Adipocyte (in vitro differentiated cells): ENCODE results near the gene DERL2.

Source experiments
- DNase-seq: peaks from one replicate; pipeline ENCODE4 v3.0.0-alpha.2; 2015; ENCODE audit warnings: low read depth
- H3K27me3 ChIP-seq: replicated peaks from 2 replicates; pipeline ENCODE4 v1.7.0; 2013; ENCODE audit warnings: mild to moderate bottlenecking, low read length, moderate library complexity; ENCODE audit not compliant: control insufficient read depth, insufficient read depth
- H3K36me3 ChIP-seq: 2 replicates; pipeline ENCODE4 v1.7.0; 2013; ENCODE audit warnings: low read length, mild to moderate bottlenecking, moderate library complexity; ENCODE audit not compliant: control insufficient read depth, insufficient read depth, severe bottlenecking
- H3K4me1 ChIP-seq: 2 replicates; pipeline ENCODE4 v1.7.0; 2013; ENCODE audit warnings: mild to moderate bottlenecking, low read length, moderate library complexity; ENCODE audit not compliant: control insufficient read depth, insufficient read depth
- H3K4me3 ChIP-seq: 2 replicates; pipeline ENCODE4 v1.7.0; 2013; ENCODE audit warnings: mild to moderate bottlenecking, low read length, moderate library complexity
- H3K9ac ChIP-seq: 2 replicates; pipeline ENCODE4 v1.7.0; 2013; ENCODE audit warnings: mild to moderate bottlenecking, low read length, moderate library complexity
- H3K9me3 ChIP-seq: 2 replicates; pipeline ENCODE4 v1.7.0; 2013; ENCODE audit warnings: mild to moderate bottlenecking, low read length, moderate library complexity; ENCODE audit not compliant: control insufficient read depth

The DERL2 gene

DNA sequence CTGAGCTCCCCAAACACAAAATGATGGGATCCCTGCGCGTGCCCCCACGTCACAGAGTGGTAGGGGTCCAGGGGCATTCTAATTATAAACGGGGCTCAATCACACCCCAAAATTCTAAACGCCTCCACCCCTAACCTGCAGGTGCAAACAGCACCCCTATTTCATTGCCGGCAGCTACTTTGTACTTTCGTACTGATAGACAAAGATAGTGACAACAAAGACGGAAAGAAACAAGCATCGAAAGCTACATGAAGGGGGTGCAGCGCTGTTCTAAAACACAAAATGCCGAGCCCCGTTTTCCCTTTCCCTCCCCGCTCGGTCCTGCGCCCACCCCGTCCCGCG, 14.2 kb upstream of the DERL2 start:
- Histone ChIP-seq H3K27me3 (no peaks in the 10 kb centered on the region), H3K36me3 (peaks cover 5% of the 10 kb centered on the region), H3K4me3 (peak overlapping the region; percentile 76), H3K9ac (peak overlapping the region; percentile 68), H3K4me1 (peaks cover 3% of the 10 kb centered on the region), H3K9me3 (no peaks in the 10 kb centered on the region)
- DNase-seq, result no peak

DNA sequence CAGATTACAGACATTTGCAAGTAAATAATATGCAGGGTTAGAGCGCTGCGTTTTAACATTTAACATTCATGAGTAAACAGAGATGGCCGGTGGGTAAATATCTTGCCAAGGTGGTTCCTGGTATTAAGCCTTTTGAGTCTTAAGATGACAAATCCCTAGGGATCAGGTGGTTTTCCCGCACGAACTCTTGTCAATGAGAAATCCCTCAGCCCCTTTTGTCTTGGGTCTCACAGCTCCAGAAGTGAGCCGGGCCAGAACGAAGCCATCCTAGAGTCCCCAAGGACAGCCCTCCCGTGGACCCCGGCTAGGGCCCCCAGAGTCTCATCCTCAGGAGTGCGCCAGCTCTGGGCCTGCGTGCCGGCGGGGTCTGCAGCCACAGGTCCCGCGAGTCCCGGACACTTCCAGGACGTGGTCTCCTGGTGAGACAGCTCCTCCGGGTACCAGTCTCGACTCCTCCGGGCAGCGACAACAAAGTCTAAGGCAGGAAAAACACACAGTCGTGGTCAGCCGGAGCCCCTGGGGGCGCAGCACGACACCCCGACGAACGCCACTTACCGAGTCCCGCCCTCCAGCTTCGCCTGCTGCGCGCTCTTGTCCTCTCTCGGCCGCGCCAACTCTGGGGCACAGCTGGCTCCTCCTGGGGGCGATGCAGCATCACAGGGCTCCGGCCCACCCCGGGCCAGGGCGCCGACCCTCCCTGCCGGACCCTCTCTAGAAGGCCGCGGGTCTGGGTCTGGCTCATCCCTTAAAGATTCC, 13.7 kb upstream of the DERL2 start:
- peak; percentile 67 for DNase-seq
- Histone ChIP-seq H3K4me3 (peak overlapping the region; percentile 76), H3K9me3 (no peaks in the 10 kb centered on the region), H3K4me1 (peaks cover 3% of the 10 kb centered on the region), H3K36me3 (peaks cover 5% of the 10 kb centered on the region), H3K27me3 (no peaks in the 10 kb centered on the region), H3K9ac (peak overlapping the region; percentile 68)

DNA sequence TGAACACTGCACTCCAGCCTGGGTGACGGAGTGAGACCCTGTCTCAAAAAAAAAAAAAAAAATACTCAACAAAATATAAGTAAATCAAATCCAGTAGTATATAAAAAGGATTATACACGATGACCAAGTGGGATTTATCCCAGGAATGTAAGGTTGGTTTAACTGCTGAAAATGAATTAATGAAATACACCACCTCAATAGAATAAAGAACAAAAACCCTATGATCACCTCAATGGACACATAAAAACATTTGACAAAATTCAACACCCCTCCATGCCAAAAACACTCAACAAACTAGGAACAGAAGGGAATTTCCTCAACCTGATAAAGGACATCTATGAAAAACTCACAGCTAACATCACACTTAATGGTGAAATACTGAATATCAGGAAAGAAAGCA, 7.0 kb upstream of the DERL2 start:
- Histone ChIP-seq H3K9ac (no peak overlapping the region), H3K4me1 (no peaks in the 10 kb centered on the region), H3K36me3 (peaks cover 21% of the 10 kb centered on the region), H3K4me3 (no peak overlapping the region), H3K9me3 (peaks cover 17% of the 10 kb centered on the region), H3K27me3 (no peaks in the 10 kb centered on the region)
- DNase-seq, result no peak

DNA sequence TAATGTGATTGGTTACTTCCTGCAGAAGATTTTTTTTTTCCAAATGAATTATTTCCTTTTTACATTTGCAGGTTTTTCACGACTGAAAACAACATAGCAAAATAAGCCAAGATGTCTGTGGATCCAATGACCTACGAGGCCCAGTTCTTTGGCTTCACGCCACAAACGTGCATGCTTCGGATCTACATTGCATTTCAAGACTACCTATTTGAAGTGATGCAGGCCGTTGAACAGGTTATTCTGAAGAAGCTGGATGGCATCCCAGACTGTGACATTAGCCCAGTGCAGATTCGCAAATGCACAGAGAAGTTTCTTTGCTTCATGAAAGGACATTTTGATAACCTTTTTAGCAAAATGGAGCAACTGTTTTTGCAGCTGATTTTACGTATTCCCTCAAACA, 2.8 kb upstream of the DERL2 start:
- no peak overlapping the region for H3K9ac ChIP-seq
- H3K4me1 ChIP-seq, result peaks cover 13% of the 10 kb centered on the region
- H3K4me3 ChIP-seq, result no peak overlapping the region
- no peak for DNase-seq
- peaks cover 26% of the 10 kb centered on the region for H3K36me3 ChIP-seq
- no peaks in the 10 kb centered on the region for H3K27me3 ChIP-seq
- H3K9me3 ChIP-seq, result peaks cover 13% of the 10 kb centered on the region

DNA sequence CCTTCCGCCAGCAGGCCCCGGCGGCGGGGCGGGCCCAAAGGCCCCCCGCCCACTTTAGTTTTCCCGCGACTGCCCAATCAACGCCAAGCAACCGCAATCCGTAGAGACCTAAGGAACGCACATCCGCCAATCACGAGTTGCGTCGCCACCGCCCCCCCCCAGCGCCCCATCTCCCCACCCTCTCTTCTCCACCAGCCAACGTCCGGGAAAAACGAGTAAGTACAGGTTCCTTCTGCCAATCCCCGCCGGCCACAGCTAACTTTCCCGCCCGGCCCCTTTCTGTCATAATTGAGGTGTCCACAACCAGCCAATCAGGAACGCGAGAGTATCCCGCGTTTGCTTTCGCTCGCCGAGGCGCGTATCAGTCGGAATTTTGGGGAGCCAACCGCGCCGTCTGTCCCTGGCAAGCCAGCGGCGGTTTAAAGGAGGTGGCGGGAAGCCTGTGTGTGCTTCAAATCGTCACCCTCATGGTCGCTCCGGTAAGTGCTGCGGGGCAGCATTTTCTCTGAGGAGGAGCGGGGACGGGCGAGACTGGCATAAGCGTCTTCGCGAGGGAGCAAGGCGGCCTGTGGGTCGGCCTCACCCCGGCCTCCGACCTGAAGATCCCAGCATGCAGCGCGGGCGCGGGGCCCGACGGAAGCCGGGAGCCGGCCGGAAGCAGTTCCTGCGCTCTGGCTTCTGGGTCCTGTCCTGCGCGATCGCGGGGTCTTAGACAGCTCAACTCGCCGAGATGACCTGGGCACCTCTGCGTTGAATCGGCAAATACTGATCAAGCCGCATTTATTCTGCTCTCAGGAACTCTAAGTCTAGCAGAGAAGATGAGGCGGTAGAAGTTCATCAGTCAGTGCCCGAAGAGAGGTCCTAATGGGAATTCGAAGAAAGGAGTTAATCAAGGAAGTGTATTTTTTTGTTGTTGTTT, 487 bp upstream of the DERL2 start, which contains the start of gene MIS12:
TSS of gene MIS12 (plus strand) at position 361 of the 919 bp plus-strand sequence. CDS start 2,297 bp downstream, outside the sequence.
- Histone ChIP-seq H3K36me3 (peaks cover 48% of the 10 kb centered on the region), H3K4me1 (peaks cover 16% of the 10 kb centered on the region), H3K27me3 (no peaks in the 10 kb centered on the region), H3K4me3 (peak within 1 kb of the TSS; percentile 99), H3K9ac (peak within 1 kb of the TSS; percentile 96), H3K9me3 (no peaks in the 10 kb centered on the region)
- DNase-seq, result peak; percentile 100

DNA sequence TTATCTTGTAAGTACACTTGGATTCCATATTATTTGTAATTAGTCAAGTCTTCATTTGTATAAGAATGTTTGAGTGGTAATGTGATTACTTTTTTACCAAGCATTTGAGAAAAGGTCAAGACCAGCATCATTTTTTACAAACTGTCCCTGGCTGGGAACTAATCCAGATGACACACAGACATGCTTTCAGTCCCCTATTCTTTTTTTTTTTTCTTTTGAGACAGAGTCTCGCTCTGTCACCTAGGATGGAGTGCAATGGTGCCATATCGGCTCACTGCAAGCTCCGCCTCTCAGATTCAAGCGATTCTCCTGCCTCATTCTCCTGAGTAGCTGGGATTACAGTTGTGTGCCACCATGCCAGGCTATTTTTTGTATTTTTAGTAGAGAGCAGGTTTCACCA, 4.5 kb downstream of the DERL2 start:
- Histone ChIP-seq H3K4me3 (no peak overlapping the region), H3K36me3 (peaks cover 73% of the 10 kb centered on the region), H3K9ac (no peak overlapping the region), H3K9me3 (peaks cover 6% of the 10 kb centered on the region), H3K4me1 (peaks cover 8% of the 10 kb centered on the region), H3K27me3 (no peaks in the 10 kb centered on the region)
- DNase-seq, result no peak

DNA sequence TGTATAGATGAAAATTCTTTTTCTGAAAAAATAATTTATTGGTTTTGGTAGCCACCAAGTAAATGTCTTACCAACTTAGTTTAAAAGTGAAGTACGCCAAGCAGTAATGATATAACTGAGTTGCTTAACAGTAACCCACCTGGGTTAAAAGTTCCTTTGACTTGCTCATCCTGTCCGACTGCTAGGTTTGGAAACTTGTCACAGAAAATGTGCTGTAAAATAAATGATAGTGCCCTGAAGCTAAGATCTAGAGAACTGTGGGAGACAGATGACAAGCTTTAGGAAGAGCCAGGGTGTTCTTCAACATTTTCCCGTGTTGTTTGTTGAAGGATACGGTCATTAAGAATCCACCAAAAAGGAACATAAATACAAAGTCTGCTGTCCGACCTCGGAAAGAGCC, 5.0 kb downstream of the DERL2 start:
- H3K27me3 ChIP-seq, result no peaks in the 10 kb centered on the region
- peaks cover 6% of the 10 kb centered on the region for H3K9me3 ChIP-seq
- H3K4me1 ChIP-seq, result peaks cover 8% of the 10 kb centered on the region
- DNase-seq, result no peak
- no peak overlapping the region for H3K9ac ChIP-seq
- H3K4me3 ChIP-seq, result no peak overlapping the region
- peaks cover 75% of the 10 kb centered on the region for H3K36me3 ChIP-seq

DNA sequence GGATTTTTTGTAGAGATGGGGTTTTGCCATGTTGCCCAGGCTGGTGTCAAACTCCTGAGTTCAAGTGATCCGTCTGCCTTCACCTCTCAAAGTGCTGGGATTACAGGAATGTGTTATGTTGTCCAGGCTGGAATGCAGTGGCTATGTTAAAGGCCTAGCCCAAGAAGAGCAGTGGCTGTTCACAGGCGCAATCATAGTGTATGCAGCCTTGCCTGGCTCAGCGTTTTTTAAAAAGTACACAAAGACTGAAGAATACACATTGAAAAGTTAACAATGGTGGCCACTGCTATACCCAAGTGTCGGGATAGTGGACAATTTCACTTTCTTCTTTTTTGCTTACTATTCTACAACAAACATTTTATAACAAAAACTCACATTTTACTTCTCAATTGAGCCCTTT, 7.0 kb downstream of the DERL2 start:
- Histone ChIP-seq H3K36me3 (peaks cover 89% of the 10 kb centered on the region), H3K9ac (no peak overlapping the region), H3K27me3 (no peaks in the 10 kb centered on the region), H3K9me3 (peaks cover 6% of the 10 kb centered on the region), H3K4me3 (no peak overlapping the region), H3K4me1 (peaks cover 8% of the 10 kb centered on the region)
- DNase-seq, result no peak

DNA sequence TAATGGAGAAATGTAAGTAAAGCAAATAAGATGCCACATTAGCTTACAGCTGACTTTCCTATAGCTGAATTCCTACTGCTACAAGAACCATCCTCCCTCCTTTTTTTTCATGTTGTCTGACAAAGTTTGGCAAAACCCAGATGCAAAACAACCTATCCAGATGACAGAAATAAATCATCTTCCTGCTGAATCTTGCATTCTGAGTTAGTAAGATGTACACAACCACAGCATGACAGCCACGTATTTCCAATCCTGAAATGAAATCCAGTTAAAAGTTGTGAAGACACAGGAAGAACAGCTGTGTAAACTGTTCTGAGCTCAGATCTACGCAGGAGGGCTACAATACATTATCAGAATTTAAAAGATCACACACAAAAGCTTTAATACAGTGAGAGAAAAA, 12.1 kb downstream of the DERL2 start:
- H3K27me3 ChIP-seq, result no peaks in the 10 kb centered on the region
- H3K4me3 ChIP-seq, result no peak overlapping the region
- H3K9me3 ChIP-seq, result peaks cover 6% of the 10 kb centered on the region
- peaks cover 14% of the 10 kb centered on the region for H3K4me1 ChIP-seq
- DNase-seq, result no peak
- peaks cover 66% of the 10 kb centered on the region for H3K36me3 ChIP-seq
- H3K9ac ChIP-seq, result no peak overlapping the region

DNA sequence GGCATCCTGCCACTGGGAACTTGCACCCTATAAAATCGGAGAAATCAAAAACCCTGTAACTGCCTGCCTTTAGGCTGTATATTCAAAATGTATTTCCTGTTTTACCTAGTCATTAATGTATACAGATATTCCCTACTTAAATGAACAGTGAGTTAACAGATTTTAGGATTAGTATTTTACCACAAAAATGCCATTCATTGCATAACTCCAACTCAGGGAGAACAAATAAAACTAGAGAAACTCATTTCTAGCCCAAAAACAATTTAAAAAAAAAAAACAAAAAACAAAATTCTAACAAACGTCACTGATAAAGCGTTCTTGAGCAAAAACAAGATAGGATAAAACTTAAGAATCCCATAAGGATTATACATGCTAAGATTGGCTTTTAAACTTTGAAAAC, 13.5 kb downstream of the DERL2 start:
- H3K9ac ChIP-seq, result no peak overlapping the region
- no peak for DNase-seq
- peaks cover 52% of the 10 kb centered on the region for H3K36me3 ChIP-seq
- peaks cover 14% of the 10 kb centered on the region for H3K4me1 ChIP-seq
- H3K9me3 ChIP-seq, result no peaks in the 10 kb centered on the region
- H3K27me3 ChIP-seq, result no peaks in the 10 kb centered on the region
- H3K4me3 ChIP-seq, result no peak overlapping the region

DNA sequence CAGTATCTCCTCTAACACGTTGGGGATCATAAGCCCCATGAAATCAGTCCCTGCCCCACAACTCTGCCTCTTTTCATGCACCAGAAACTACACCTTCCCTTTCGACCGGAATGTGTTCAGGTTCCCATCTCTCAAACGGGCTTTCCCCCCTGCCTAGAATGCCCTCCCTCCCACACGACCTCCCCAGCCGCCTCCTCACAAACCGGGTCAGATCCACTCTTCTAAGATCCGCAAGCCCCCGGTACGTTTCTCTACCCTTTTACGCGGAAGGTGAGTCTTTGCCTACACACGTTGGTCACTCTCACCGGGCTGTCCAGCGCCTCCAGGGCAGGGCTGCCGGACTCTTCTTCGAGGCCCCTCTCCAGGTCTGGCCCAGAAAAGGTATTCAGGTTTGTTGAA, 17.9 kb downstream of the DERL2 start:
- DNase-seq, result no peak
- peaks cover 16% of the 10 kb centered on the region for H3K36me3 ChIP-seq

More for the DNA sequence above, 17.9 kb downstream of the DERL2 start:
- H3K9me3 ChIP-seq, result no peaks in the 10 kb centered on the region
- H3K4me3 ChIP-seq, result peak overlapping the region; percentile 95
- H3K27me3 ChIP-seq, result no peaks in the 10 kb centered on the region
- peaks cover 17% of the 10 kb centered on the region for H3K4me1 ChIP-seq
- H3K9ac ChIP-seq, result peak overlapping the region; percentile 92
